Neural crest cell (in vitro differentiated cells): ENCODE data around the gene SMOC1. TPM values are rescaled to one million over a fixed set of nuclear protein-coding genes. Genes with fewer than 3 reads are reported as not detected.

ENCODE experiments used
- DNase-seq: peaks from one replicate; pipeline ENCODE4 v3.0.0; 2021; ENCODE audit warnings: low read depth, mixed read lengths, low spot score
- H3K27ac Mint-ChIP-seq: one replicate; pipeline ENCODE4 v1.8.0; 2021; ENCODE audit warnings: mild to moderate bottlenecking, mixed read lengths; ENCODE audit not compliant: unreplicated experiment
- H3K27me3 Mint-ChIP-seq: 2 replicates; pipeline ENCODE4 v1.8.0; 2021; ENCODE audit warnings: low read depth, mild to moderate bottlenecking, mixed read lengths
- H3K36me3 Mint-ChIP-seq: 2 replicates; pipeline ENCODE4 v1.8.0; 2021; ENCODE audit warnings: low read depth, mild to moderate bottlenecking, mixed read lengths
- H3K4me1 Mint-ChIP-seq: 2 replicates; pipeline ENCODE4 v1.8.0; 2021; ENCODE audit warnings: mixed read lengths
- H3K4me3 Mint-ChIP-seq: one replicate; pipeline ENCODE4 v1.8.0; 2021; ENCODE audit warnings: mild to moderate bottlenecking, mixed read lengths
- H3K9me3 Mint-ChIP-seq: 2 replicates; pipeline ENCODE4 v1.8.0; 2021; ENCODE audit warnings: mixed read lengths
- total RNA-seq: library from RNA; stranded (reverse); gene quantifications from 2 replicates; pipeline ENCODE4 v1.2.1, GENCODE V29; 2021
- TF ChIP-seq, protein P1 (sequence below): fragments of 200-600 bp; sonication (generic); conservative IDR thresholded peaks from 2 replicates; pipeline ENCODE4 v1.5.0; 2021; ENCODE audit warnings: antibody characterized with exemption, mild to moderate bottlenecking

The SMOC1 gene
- total RNA-seq, 1 donor from 2014 or later = 203 TPM

DNA sequence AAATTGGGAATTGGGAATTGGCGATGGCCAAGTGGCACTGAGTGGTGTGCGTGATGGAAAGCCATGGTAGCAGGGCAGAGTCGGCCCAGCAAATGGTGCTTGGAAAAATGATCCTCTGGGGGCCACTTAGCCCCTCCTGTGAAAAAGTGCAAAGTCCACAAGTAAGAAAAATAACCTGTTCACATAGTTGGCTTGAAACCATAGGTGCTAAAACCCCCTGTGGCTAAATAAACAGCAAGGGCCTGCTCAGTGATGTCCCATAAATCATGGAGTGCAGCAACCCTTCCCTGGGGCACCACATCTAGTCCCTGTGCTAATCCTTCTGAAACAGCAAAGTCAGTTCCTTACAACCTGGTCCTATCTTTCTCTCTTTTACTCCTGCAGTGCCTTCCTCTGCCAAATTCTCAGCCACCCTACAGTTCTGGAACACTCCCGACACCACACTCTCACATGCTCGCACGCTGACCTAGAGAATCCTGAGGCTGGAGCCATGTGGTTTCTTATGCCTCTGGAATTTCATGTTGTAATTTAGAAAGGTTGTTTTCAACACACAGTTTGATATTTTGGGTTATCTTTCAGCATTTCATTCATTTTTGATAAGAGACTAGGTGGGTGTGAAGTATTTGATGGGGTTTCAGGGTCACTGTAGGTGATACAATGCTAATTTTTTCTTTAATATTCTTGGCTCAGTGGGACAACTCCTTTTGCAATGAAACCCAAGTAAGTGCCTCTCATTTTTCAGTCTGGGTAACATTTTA is 123.6 kb downstream of the SMOC1 start:
- Mint-ChIP-seq H3K9me3 (peaks cover 2% of the 10 kb centered on the region), H3K27me3 (no peaks in the 10 kb centered on the region), H3K4me1 (peaks cover 66% of the 10 kb centered on the region), H3K4me3 (no peak overlapping the region), H3K27ac (no peak overlapping the region), H3K36me3 (peaks cover 64% of the 10 kb centered on the region)
- TF ChIP-seq, protein P1, sequence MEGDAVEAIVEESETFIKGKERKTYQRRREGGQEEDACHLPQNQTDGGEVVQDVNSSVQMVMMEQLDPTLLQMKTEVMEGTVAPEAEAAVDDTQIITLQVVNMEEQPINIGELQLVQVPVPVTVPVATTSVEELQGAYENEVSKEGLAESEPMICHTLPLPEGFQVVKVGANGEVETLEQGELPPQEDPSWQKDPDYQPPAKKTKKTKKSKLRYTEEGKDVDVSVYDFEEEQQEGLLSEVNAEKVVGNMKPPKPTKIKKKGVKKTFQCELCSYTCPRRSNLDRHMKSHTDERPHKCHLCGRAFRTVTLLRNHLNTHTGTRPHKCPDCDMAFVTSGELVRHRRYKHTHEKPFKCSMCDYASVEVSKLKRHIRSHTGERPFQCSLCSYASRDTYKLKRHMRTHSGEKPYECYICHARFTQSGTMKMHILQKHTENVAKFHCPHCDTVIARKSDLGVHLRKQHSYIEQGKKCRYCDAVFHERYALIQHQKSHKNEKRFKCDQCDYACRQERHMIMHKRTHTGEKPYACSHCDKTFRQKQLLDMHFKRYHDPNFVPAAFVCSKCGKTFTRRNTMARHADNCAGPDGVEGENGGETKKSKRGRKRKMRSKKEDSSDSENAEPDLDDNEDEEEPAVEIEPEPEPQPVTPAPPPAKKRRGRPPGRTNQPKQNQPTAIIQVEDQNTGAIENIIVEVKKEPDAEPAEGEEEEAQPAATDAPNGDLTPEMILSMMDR = no peak
- DNase-seq = no peak

DNA sequence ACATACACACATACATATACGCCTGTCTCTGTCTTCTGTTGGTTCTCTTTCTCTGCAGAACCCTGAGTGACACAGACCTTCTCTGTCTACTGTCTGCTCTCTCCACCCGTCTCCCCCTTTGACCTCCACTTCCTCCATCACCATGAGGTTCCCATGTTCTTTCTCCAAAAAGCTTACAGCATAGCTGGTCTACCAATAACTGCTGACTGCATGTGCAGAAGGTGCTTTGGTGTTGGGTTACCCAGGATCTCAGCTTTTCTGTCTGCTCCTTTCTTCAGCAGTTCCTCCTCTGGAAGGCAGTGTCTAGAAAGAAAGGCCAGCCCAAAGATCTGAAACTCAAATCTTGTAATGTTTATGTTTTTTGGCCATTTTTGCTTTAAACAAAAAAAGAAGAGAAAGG is 125.6 kb downstream of the SMOC1 start:
- Mint-ChIP-seq H3K4me1 (peaks cover 63% of the 10 kb centered on the region), H3K27me3 (no peaks in the 10 kb centered on the region), H3K9me3 (peaks cover 2% of the 10 kb centered on the region), H3K4me3 (no peak overlapping the region), H3K27ac (no peak overlapping the region), H3K36me3 (peaks cover 52% of the 10 kb centered on the region)
- TF ChIP-seq, protein P1 = no peak
- DNase-seq = no peak

DNA sequence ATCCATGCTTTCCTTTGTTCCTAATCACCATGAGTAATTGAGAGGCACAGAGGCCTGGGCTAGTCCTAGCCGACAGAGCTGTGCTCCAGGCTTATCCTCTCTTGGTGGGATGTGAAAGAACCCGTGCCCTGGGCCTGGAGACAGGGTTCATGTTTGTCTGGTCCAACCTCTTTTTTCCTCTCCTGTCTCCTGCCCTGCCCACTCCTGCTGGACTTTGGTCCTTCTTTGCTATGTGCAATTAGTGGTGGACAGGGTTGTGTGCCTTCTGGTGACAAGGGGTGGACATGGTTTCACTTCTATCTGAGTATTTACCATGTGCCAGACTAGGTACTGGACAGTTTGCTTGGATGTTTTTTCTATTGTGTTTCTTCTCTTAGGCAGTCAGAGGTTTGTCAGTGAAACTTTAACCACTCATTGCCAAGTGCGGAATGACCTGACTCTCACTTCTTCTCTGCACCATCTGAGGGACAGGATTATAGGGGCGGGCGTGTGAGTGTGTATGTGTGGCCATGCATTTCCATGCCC is 126.1 kb downstream of the SMOC1 start:
- Mint-ChIP-seq H3K4me3 (no peak overlapping the region), H3K27ac (peak overlapping the region; percentile 59), H3K27me3 (no peaks in the 10 kb centered on the region), H3K4me1 (peaks cover 58% of the 10 kb centered on the region), H3K36me3 (peaks cover 46% of the 10 kb centered on the region), H3K9me3 (peaks cover 2% of the 10 kb centered on the region)
- DNase-seq = no peak
- TF ChIP-seq, protein P1 = no peak

DNA sequence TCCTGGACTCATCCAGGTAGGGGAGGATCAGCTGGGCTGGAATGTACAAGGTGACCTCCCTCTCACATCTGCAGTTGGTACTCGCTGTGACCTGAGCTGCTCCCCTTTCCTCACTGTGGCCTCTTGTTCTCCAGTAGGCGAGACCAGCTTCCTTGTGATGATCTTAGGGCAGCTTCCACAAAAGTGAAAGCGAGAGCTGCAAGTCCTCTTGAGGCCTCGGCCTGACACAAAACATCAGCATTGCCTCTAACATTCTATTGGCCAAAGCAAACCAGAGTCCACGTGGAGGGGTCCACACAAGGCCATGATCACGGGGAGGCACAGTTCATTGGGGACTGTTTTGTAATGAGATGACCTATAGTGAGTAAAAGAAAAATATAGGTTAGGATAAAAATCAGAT is 127.5 kb downstream of the SMOC1 start:
- H3K27me3 Mint-ChIP-seq = no peaks in the 10 kb centered on the region
- peak overlapping the region; percentile 55 for H3K27ac Mint-ChIP-seq
- no peak for DNase-seq
- H3K36me3 Mint-ChIP-seq = peaks cover 36% of the 10 kb centered on the region
- peaks cover 52% of the 10 kb centered on the region for H3K4me1 Mint-ChIP-seq
- TF ChIP-seq, protein P1 = no peak
- H3K4me3 Mint-ChIP-seq = no peak overlapping the region
- peaks cover 2% of the 10 kb centered on the region for H3K9me3 Mint-ChIP-seq

DNA sequence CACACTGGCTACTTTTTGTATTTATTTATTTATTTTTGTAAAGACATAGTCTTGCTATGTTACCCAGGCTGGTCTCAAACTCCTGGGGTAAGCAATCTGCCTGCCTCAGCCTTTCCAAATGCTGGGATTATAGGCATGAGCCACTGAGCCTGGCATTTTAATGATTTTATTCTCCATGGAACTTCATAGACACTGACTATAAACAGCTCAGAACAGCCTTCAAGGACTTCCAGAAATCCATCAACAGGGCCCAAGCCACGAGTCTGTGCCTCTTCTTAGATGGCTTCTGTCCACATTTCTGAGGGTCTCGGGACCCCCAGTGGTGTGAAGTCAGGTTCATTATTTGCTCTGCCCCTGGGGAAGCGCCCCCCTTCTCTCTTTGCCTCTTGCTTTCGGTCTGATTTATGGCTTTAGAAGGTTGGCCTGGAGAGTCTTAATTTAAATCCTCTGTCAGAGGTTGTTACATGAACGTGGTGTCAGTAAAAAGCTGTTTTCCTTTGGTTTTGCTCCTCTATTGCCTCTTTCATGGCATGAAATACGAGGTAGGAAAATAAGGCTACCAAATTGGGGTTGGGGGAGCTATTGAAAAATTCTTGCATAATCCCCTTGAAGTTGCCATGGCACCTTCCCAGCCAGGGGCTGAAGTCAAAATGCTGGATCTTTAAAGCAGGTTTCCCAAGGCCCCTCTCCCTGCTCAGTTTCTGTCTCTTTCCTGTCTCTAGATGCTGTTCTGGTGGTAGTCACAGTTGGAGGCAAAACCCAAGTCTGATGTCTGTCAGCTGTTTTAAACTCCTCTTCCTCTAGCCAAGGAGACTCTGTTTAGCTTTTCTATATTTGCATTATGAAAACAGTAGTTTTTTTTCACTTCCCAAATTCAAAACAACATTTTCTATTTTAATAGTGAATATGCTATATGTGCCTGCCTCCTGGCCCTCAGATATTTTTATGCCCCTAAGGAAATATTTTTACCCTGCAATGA is 129.4 kb downstream of the SMOC1 start:
- H3K27me3 Mint-ChIP-seq = no peaks in the 10 kb centered on the region
- H3K4me1 Mint-ChIP-seq = peaks cover 64% of the 10 kb centered on the region
- H3K27ac Mint-ChIP-seq = peak overlapping the region; percentile 85

More for the DNA sequence above, 129.4 kb downstream of the SMOC1 start:
- no peak for DNase-seq
- TF ChIP-seq, protein P1 = no peak
- H3K9me3 Mint-ChIP-seq = peaks cover 8% of the 10 kb centered on the region
- peak overlapping the region; percentile 31 for H3K4me3 Mint-ChIP-seq
- H3K36me3 Mint-ChIP-seq = peaks cover 45% of the 10 kb centered on the region
